IMR-90 (cell line): ENCODE results near the gene SPATA25. TPM values are rescaled to one million over a fixed set of nuclear protein-coding genes. Genes with fewer than 3 reads are reported as not detected.

Source experiments
- ATAC-seq: fragments of 200-7000 bp; cut with Tn5 transposase; 2 replicates; pipeline ENCODE4 v1.9.1; 2020; ENCODE audit warnings: low read depth, mild to moderate bottlenecking, moderate library complexity
- BruUV-seq: library from RNA; stranded (reverse); fragments of 400-500 nt; replicated peaks from 2 replicates; lab custom pipeline; 2021; lab: Mats Ljungman, UMichigan
- CTCF ChIA-PET: fragments of 300-600 bp; formaldehyde crosslinking; extraction: SDS; loops from one replicate; lab custom pipeline; 2021; ENCODE audit warnings: antibody characterized with exemption; lab: Yijun Ruan, JAX
- POLR2A ChIA-PET: fragments of 300-600 bp; sonication (Branson Sonifier 250); formaldehyde crosslinking; loops from one replicate; lab custom pipeline; 2022; ENCODE audit warnings: antibody characterized with exemption; ENCODE audit not compliant: unreplicated experiment; lab: Charles Lee
- DNase-seq: peaks from one replicate; pipeline ENCODE4 v3.0.0; 2013
- H2AFZ ChIP-seq: replicated peaks from 2 replicates; pipeline ENCODE3; 2013; ENCODE audit warnings: low read length, mild to moderate bottlenecking; ENCODE audit not compliant: poor library complexity
- H2AK5ac ChIP-seq: 2 replicates; pipeline ENCODE4 v1.6.1; 2013; ENCODE audit warnings: low read depth, low read length, inconsistent platforms
- H2AK9ac ChIP-seq: replicated peaks from 2 replicates; pipeline ENCODE3; 2013; ENCODE audit warnings: mild to moderate bottlenecking, low read depth, low read length, moderate library complexity; ENCODE audit not compliant: poor library complexity
- H2BK120ac ChIP-seq: 2 replicates; pipeline ENCODE4 v1.6.1; 2013; ENCODE audit warnings: low read depth, low read length, inconsistent platforms
- H2BK15ac ChIP-seq: 3 replicates; pipeline ENCODE4 v1.6.1; 2013; ENCODE audit warnings: low read depth, low read length, inconsistent platforms
- H2BK20ac ChIP-seq: 2 replicates; pipeline ENCODE4 v1.6.1; 2013; ENCODE audit warnings: low read depth, mild to moderate bottlenecking, inconsistent platforms, low read length, moderate library complexity
- H2BK5ac ChIP-seq: 2 replicates; pipeline ENCODE4 v1.6.1; 2013; ENCODE audit warnings: mild to moderate bottlenecking, low read depth, low read length, inconsistent platforms; ENCODE audit not compliant: poor library complexity, severe bottlenecking
- H3K14ac ChIP-seq: replicated peaks from 2 replicates; pipeline ENCODE4 v1.6.1; 2013; ENCODE audit warnings: low read depth, low read length, inconsistent platforms
- H3K18ac ChIP-seq: 2 replicates; pipeline ENCODE4 v1.6.1; 2013; ENCODE audit warnings: low read depth, low read length, control low read depth
- H3K23ac ChIP-seq: 2 replicates; pipeline ENCODE4 v1.6.1; 2013; ENCODE audit warnings: low read depth, low read length, inconsistent platforms
- H3K27ac ChIP-seq: 2 replicates; pipeline ENCODE4 v1.5.1; 2013; ENCODE audit warnings: mild to moderate bottlenecking, control low read depth, low read length; ENCODE audit not compliant: insufficient read depth
- H3K27me3 ChIP-seq: 2 replicates; pipeline ENCODE4 v1.6.1; 2013; ENCODE audit warnings: low read length; ENCODE audit not compliant: control insufficient read depth, insufficient read depth
- H3K36me3 ChIP-seq: 2 replicates; pipeline ENCODE4 v1.6.1; 2013; ENCODE audit warnings: low read length, mixed read lengths; ENCODE audit not compliant: control insufficient read depth, insufficient read depth
- H3K4ac ChIP-seq: 2 replicates; pipeline ENCODE4 v1.6.1; 2013; ENCODE audit warnings: low read depth, low read length, inconsistent platforms
- H3K4me1 ChIP-seq: 2 replicates; pipeline ENCODE4 v1.6.1; 2013; ENCODE audit warnings: low read length, mixed read lengths; ENCODE audit not compliant: control insufficient read depth, insufficient read depth
- H3K4me2 ChIP-seq: 2 replicates; pipeline ENCODE4 v1.6.1; 2013; ENCODE audit warnings: low read depth, mild to moderate bottlenecking, control low read depth, low read length, moderate library complexity
- H3K4me3 ChIP-seq: 2 replicates; pipeline ENCODE4 v1.5.1; 2013; ENCODE audit warnings: low read depth, mild to moderate bottlenecking, control low read depth, low read length, moderate library complexity; ENCODE audit not compliant: insufficient read depth
- H3K56ac ChIP-seq: 2 replicates; pipeline ENCODE4 v1.6.1; 2013; ENCODE audit warnings: low read length, inconsistent platforms; ENCODE audit not compliant: insufficient read depth; ENCODE audit errors: extremely low read depth
- H3K79me1 ChIP-seq, 2 experiments: 2 replicates each; pipeline ENCODE4 v1.6.1; 2013; ENCODE audit warnings: low read length in 2 of 2, inconsistent platforms in 1 of 2, low read depth in 1 of 2
- H3K9ac ChIP-seq: 2 replicates; pipeline ENCODE4 v1.6.1; 2013; ENCODE audit warnings: low read depth, low read length, control low read depth
- H3K9me1 ChIP-seq: 2 replicates; pipeline ENCODE4 v1.6.1; 2013; ENCODE audit warnings: low read length, inconsistent platforms; ENCODE audit not compliant: insufficient read depth
- H3K9me3 ChIP-seq: 2 replicates; pipeline ENCODE4 v1.6.1; 2013; ENCODE audit warnings: low read length; ENCODE audit not compliant: control insufficient read depth, insufficient read depth
- H4K20me1 ChIP-seq: 2 replicates; pipeline ENCODE4 v1.6.1; 2013; ENCODE audit warnings: low read length, inconsistent platforms; ENCODE audit not compliant: insufficient read depth
- H4K5ac ChIP-seq: 2 replicates; pipeline ENCODE4 v1.6.1; 2013; ENCODE audit warnings: mild to moderate bottlenecking, low read depth, low read length, control low read depth
- H4K8ac ChIP-seq, 2 experiments: 2 replicates each; pipeline ENCODE4 v1.6.1; 2013; ENCODE audit warnings: low read depth in 2 of 2, low read length in 2 of 2, control low read depth in 1 of 2, inconsistent platforms in 1 of 2
- H4K91ac ChIP-seq: 2 replicates; pipeline ENCODE4 v1.6.1; 2013; ENCODE audit warnings: low read depth, low read length, inconsistent platforms; ENCODE audit not compliant: insufficient read depth
- BHLHE40 ChIP-seq: fragments of 150-350 bp; IDR thresholded peaks from 2 replicates; pipeline ENCODE4 v1.6.1; 2016; ENCODE audit warnings: mild to moderate bottlenecking, low read depth, low read length
- CEBPB ChIP-seq: IDR thresholded peaks from 2 replicates; pipeline ENCODE4 v1.6.1; 2012; ENCODE audit warnings: low read depth, low read length, improper control_type of control experiment
- CHD1 ChIP-seq: IDR thresholded peaks from 2 replicates; pipeline ENCODE4 v1.6.1; 2012; ENCODE audit warnings: low read depth, low read length, improper control_type of control experiment
- CTCF ChIP-seq: conservative IDR thresholded peaks from 2 replicates; pipeline ENCODE4 v1.5.1; 2012; ENCODE audit warnings: mild to moderate bottlenecking, low read depth, low read length, improper control_type of control experiment
- ELK1 ChIP-seq: fragments of 150-350 bp; IDR thresholded peaks from 2 replicates; pipeline ENCODE4 v1.6.1; 2016; ENCODE audit warnings: low read depth, mild to moderate bottlenecking, low read length, moderate library complexity, borderline replicate concordance
- FOS ChIP-seq: fragments of 150-350 bp; IDR thresholded peaks from 2 replicates; pipeline ENCODE4 v1.6.1; 2016; ENCODE audit warnings: low read depth, low read length
- MAZ ChIP-seq: IDR thresholded peaks from 2 replicates; pipeline ENCODE4 v1.6.1; 2012; ENCODE audit warnings: low read depth, mild to moderate bottlenecking, low read length, improper control_type of control experiment, moderate library complexity, borderline replicate concordance
- MXI1 ChIP-seq: IDR thresholded peaks from 2 replicates; pipeline ENCODE4 v1.6.1; 2012; ENCODE audit warnings: low read depth, mild to moderate bottlenecking, low read length, moderate library complexity, borderline replicate concordance
- NFE2L2 ChIP-seq: fragments of 150-350 bp; IDR thresholded peaks from 2 replicates; pipeline ENCODE4 v1.6.1; 2016; ENCODE audit warnings: low read depth, mild to moderate bottlenecking, low read length
- POLR2A ChIP-seq: IDR thresholded peaks from 2 replicates; pipeline ENCODE4 v1.6.1; 2012; ENCODE audit warnings: mild to moderate bottlenecking, low read depth, low read length
- RAD21 ChIP-seq: IDR thresholded peaks from 2 replicates; pipeline ENCODE4 v1.6.1; 2012; ENCODE audit warnings: low read length, improper control_type of control experiment
- RCOR1 ChIP-seq: IDR thresholded peaks from 2 replicates; pipeline ENCODE4 v1.6.1; 2012; ENCODE audit warnings: mild to moderate bottlenecking, low read length, improper control_type of control experiment; ENCODE audit not compliant: insufficient replicate concordance
- SMC3 ChIP-seq: fragments of 150-350 bp; IDR thresholded peaks from 2 replicates; pipeline ENCODE4 v1.6.1; 2016; ENCODE audit warnings: low read depth, mild to moderate bottlenecking, antibody characterized with exemption, low read length, moderate library complexity
- USF2 ChIP-seq: fragments of 150-350 bp; IDR thresholded peaks from 2 replicates; pipeline ENCODE4 v1.6.1; 2017; ENCODE audit warnings: mild to moderate bottlenecking, antibody characterized with exemption, low read length, low read depth
- WGBS, 2 experiments: methylation state at CpG; one replicate each; pipeline versions ENCODE4 v1.1.5 to v1.1.7; 2013; ENCODE audit warnings: missing lambda C conversion rate in 2 of 2; ENCODE audit not compliant: insufficient read length in 1 of 2; ENCODE audit errors: extremely low coverage in 2 of 2; 5-methylcytosine and 5-hydroxymethylcytosine counted together
- dilution Hi-C: fragments of 300-500 bp; cut with HindIII; formaldehyde crosslinking; loops from one replicate; pipeline ENCODE4 v1.14.3; 2018; ENCODE audit warnings: low sequenced_read_pairs; ENCODE audit not compliant: unreplicated experiment
- in situ Hi-C: fragments of 300-500 bp; cut with MboI; formaldehyde crosslinking; loops from 3 replicates; pipeline ENCODE4 v1.14.3; 2019; ENCODE audit warnings: low sequenced_read_pairs, inconsistent platforms, mixed read lengths
- intact Hi-C: fragments of 100-400 bp; cut with micrococcal nuclease; formaldehyde crosslinking; loops from 2 replicates; pipeline ENCODE4 v1.10.0; 2022
- polyA plus RNA-seq, 3 experiments: library from polyadenylated mRNA; depleted of rRNA; stranded (reverse); fragments of >200 nt; gene quantifications; 2 replicates each; pipeline ENCODE4 v1.2.3, GENCODE V29; 2012; ENCODE audit warnings: low replicate concordance in 1 of 3
- total RNA-seq: library from RNA; depleted of rRNA; stranded (reverse); fragments of >200 nt; gene quantifications from 2 replicates; pipeline ENCODE4 v1.2.3, GENCODE V29; 2012

Gene SPATA25
- total and polyA plus RNA-seq, 2 of the 4 experiments (the other 2 are of a cell fraction): 0.18 to 0.36 TPM

- no peak overlapping the region for H2BK15ac ChIP-seq
- H2BK5ac ChIP-seq: no peak overlapping the region
- H3K27me3 ChIP-seq: no peaks in the 10 kb centered on the region
- no peak overlapping the region for H4K5ac ChIP-seq
- H3K4me1 ChIP-seq: peaks cover 4% of the 10 kb centered on the region; the same call in 1 of the 2 replicates
- WGBS, 2 experiments: 100% methylated on average over 1 of the region's 2 CpGs; no CpG with 5 or more reads in 1 of the 2 experiments
- H3K18ac ChIP-seq: no peak overlapping the region
- no peak overlapping the region for H3K9ac ChIP-seq
- TF ChIP-seq CTCF (no peak), CEBPB (no peak), RCOR1 (no peak), CHD1 (no peak), FOS (no peak), SMC3 (no peak), USF2 (no peak), BHLHE40 (no peak), NFE2L2 (no peak), MXI1 (no peak), ELK1 (no peak), RAD21 (no peak), POLR2A (no peak), MAZ (no peak)
- no peak overlapping the region for H2AK9ac ChIP-seq
- no peak overlapping the region for H3K56ac ChIP-seq
- H3K14ac ChIP-seq: no peak overlapping the region
- no peaks in the 10 kb centered on the region for H3K9me3 ChIP-seq
- no peak overlapping the region for H3K4me2 ChIP-seq
- peaks cover 10 to 51% of the 10 kb centered on the region in 2 experiments for H3K79me1 ChIP-seq
- dilution Hi-C loops: no loop called here
- H2AFZ ChIP-seq: no peak overlapping the region
- H4K8ac ChIP-seq: no peak overlapping the region
- H3K4me3 ChIP-seq: no peak overlapping the region
- in situ Hi-C loops: no loop called here
- H3K36me3 ChIP-seq: peaks cover 36% of the 10 kb centered on the region
- no peak overlapping the region for H3K4ac ChIP-seq
- BruUV-seq: no TSS peak
- intact Hi-C loops: no loop called here
- no peak overlapping the region for H2BK20ac ChIP-seq
- H3K23ac ChIP-seq: no peak overlapping the region
- peaks cover 10% of the 10 kb centered on the region; the same call in 1 of the 2 replicates for H3K9me1 ChIP-seq
- DNase-seq (no peak), ATAC-seq (no peak)
- H2AK5ac ChIP-seq: no peak overlapping the region
- H3K27ac ChIP-seq: no peak overlapping the region
- no peak overlapping the region for H2BK120ac ChIP-seq
- no peak overlapping the region for H4K91ac ChIP-seq
- peaks cover 5% of the 10 kb centered on the region; the same call in 1 of the 2 replicates for H4K20me1 ChIP-seq
- ChIA-PET CTCF (no interaction called here), POLR2A (no interaction called here)
Observed at GRCh38 chr20:45850238-45850637, 37.2 kb downstream of the SPATA25 start.
